GM12891 (cell line): ENCODE data around the gene FA2H.

Source experiments
- PAX5 ChIP-seq: IDR thresholded peaks from 2 replicates; pipeline ENCODE4 v1.6.1; 2011; ENCODE audit warnings: low read length, moderate library complexity, mild to moderate bottlenecking; ENCODE audit not compliant: insufficient read depth, severe bottlenecking
- POLR2A ChIP-seq: IDR thresholded peaks from 2 replicates; pipeline ENCODE4 v1.6.1; 2011; ENCODE audit warnings: low read depth, low read length, control low read depth
- POLR2AphosphoS5 ChIP-seq: IDR thresholded peaks from 2 replicates; pipeline ENCODE4 v1.6.1; 2011; ENCODE audit warnings: low read depth, low read length, control low read depth
- TAF1 ChIP-seq: IDR thresholded peaks from 2 replicates; pipeline ENCODE4 v1.6.1; 2011; ENCODE audit warnings: low read depth, low read length, control low read depth

DNA sequence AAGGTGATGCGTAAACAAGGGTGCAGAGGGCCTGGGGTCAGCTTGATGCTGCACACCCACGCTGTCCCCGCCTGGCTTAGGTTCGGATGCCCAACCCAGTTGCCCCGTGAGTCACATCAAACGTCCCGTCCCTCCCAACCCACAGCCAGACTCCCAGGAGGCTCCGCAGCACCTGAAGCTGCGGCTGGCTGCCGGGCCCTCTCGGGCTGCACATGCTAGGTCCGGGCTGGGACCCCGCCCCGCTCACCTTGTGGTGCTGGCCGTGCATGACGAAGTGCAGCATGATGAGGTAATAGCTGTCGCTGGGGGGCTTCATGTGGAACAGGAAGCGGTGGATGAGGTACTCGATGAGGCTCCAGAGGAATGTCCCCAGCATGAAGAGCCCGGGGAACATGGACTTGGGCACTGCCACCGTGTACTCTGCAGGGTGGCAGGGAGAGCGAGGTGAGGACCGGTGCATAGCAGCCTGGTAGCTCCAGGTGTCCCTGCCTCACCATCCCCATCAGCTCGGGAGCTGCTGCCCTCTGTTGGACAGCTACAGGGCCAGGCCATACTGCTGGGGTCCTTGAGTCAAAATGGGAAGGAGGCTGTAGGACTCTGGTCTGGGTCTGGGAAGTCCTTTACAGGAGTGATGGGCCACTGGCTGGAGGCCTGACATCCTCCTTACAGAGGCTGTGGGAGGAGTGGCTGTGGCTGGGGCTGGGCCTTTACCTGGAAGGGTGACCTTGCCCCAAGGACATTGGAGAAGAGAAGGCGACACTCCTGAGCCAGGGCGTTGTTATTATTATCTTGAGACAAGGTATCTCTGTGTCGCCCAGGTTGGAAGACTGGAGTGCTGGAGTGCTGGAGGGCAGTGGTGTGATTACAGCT is 55.6 kb downstream of the FA2H start:
- TF ChIP-seq POLR2AphosphoS5 (no peak), POLR2A (no peak), PAX5 (no peak), TAF1 (no peak)
